Activated naive CD4-positive, alpha-beta T cell treated with anti-CD3 and anti-CD28 coated beads for 36 hours (primary cell): ENCODE measurements around the gene SIGMAR1. TPM values are rescaled to one million over a fixed set of nuclear protein-coding genes. Genes with fewer than 3 reads are reported as not detected.

Experiments used
- CTCF ChIA-PET: fragments of 350-600 bp; sonication (Branson Sonifier 250); formaldehyde crosslinking; loops from one replicate; lab custom pipeline; 2021; ENCODE audit warnings: antibody characterized with exemption; lab: Charles Lee
- DNase-seq: peaks from one replicate; pipeline ENCODE4 v3.0.0-alpha.2; 2020
- H3K27ac Mint-ChIP-seq: one replicate; pipeline ENCODE4 v1.8.0; 2021; ENCODE audit warnings: mild to moderate bottlenecking, mixed read lengths
- H3K27me3 Mint-ChIP-seq: one replicate; pipeline ENCODE4 v1.8.0; 2021; ENCODE audit warnings: low read depth, mixed read lengths
- H3K36me3 Mint-ChIP-seq: one replicate; pipeline ENCODE4 v1.8.0; 2021; ENCODE audit warnings: low read depth, mixed read lengths
- H3K4me1 Mint-ChIP-seq: one replicate; pipeline ENCODE4 v1.8.0; 2021; ENCODE audit warnings: low read depth, mixed read lengths
- H3K4me3 Mint-ChIP-seq: one replicate; pipeline ENCODE4 v1.8.0; 2021; ENCODE audit warnings: mild to moderate bottlenecking, moderate library complexity, mixed read lengths
- H3K9me3 Mint-ChIP-seq: one replicate; pipeline ENCODE4 v1.8.0; 2021; ENCODE audit warnings: mixed read lengths
- intact Hi-C: fragments of 100-400 bp; cut with micrococcal nuclease; formaldehyde crosslinking; loops from one replicate; pipeline ENCODE4 v1.15.1; 2023
- total RNA-seq, 2 experiments: library from RNA; stranded (reverse); gene quantifications; one replicate each; pipeline ENCODE4 v1.2.3, GENCODE V29; 2021

The SIGMAR1 gene
- total RNA-seq, 2 experiments from 2014 or later, result 58.9 TPM

- Mint-ChIP-seq H3K9me3 (no peaks in the 10 kb centered on the region), H3K4me3 (no peak overlapping the region), H3K27me3 (peaks cover 62% of the 10 kb centered on the region), H3K27ac (no peak overlapping the region), H3K4me1 (peaks cover 7% of the 10 kb centered on the region), H3K36me3 (no peaks in the 10 kb centered on the region)
- no peak for DNase-seq
- CTCF ChIA-PET, result interaction anchor here (0.6 to 1.3 kb wide), 3 partner anchors 33 to 181 kb away, joined by 3 read pairs; no protein-coding TSS in a partner anchor
- intact Hi-C loops, result no loop called here
These were observed 52.6 kb downstream of the SIGMAR1 start for GRCh38 chr9:34584970-34585369.

Other genes starting within 250 kb of the SIGMAR1 start
- 10 to 100 TPM; 11.1 to 11.6 TPM for gene FAM219A, start 179.2 kb downstream of the SIGMAR1 start, total RNA-seq
- gene DNAI1, start 179.0 kb downstream of the SIGMAR1 start, total RNA-seq, result under 1 TPM in 1 of 2 experiments, not detected in 1; 0.26 TPM
- under 1 TPM; 0.19 to 0.27 TPM for gene ENHO, start 114.8 kb downstream of the SIGMAR1 start, total RNA-seq
- gene CNTFR, start 48.1 kb downstream of the SIGMAR1 start, total RNA-seq, result not detected
- gene RPP25L, start 25.7 kb downstream of the SIGMAR1 start, total RNA-seq, result 10 to 100 TPM; 25.7 to 27.0 TPM
- 10 to 100 TPM; 86.1 to 87.5 TPM for gene DCTN3, start 17.3 kb downstream of the SIGMAR1 start, total RNA-seq
- under 1 TPM; 0.29 to 0.37 TPM for gene ARID3C, start 8.7 kb downstream of the SIGMAR1 start, total RNA-seq
- 10 to 100 TPM; 42.0 to 44.6 TPM for gene GALT, start 8.9 kb upstream of the SIGMAR1 start, total RNA-seq
- gene IL11RA, start 14.4 kb upstream of the SIGMAR1 start, total RNA-seq, result 10 to 100 TPM; 12.1 to 13.0 TPM
- under 1 TPM in 1 of 2 experiments, not detected in 1; 0.69 TPM for gene CCL27, start 24.9 kb upstream of the SIGMAR1 start, total RNA-seq
- not detected for gene CCL19, start 53.5 kb upstream of the SIGMAR1 start, total RNA-seq
- not detected for gene CCL21, start 72.3 kb upstream of the SIGMAR1 start, total RNA-seq